Right forelimb (tissue), 1 donor: ENCODE data around the gene FNDC1.

Source experiments
- DNase-seq: peaks from one replicate; pipeline ENCODE4 v3.0.0-alpha.2; 2018

FNDC1 gene

DNA sequence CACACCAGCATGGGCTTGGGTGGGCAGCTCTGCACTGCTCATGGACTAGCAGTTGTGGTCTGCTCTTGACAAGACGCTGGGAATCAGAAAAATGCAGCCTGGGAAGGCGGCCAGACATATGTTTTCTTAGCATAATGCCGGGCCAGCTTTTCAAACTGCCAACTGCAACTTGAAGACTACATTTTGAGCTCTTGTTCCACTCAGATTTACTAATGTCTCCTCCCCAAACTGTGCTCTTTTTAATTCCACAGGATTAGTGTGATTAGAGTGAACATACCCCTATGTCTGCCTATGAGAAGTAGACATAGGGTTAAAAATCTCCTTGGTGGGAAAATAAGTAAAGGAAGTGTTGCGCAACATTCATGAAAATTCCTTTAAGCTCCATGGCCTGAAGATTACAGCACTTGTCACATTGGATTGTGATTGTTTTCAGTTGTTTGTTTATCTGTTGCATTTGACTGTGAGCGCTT lies 5.3 kb upstream of the FNDC1 start:
- peak; percentile 88 for DNase-seq

GRCh38 chr6:159168536-159169192 lies 536 bp upstream of the FNDC1 start:
- peak; percentile 75 for DNase-seq

- DNase-seq, result peak; percentile 83
Observed at GRCh38 chr6:159169557-159170332, 545 bp downstream of the FNDC1 start.

DNA sequence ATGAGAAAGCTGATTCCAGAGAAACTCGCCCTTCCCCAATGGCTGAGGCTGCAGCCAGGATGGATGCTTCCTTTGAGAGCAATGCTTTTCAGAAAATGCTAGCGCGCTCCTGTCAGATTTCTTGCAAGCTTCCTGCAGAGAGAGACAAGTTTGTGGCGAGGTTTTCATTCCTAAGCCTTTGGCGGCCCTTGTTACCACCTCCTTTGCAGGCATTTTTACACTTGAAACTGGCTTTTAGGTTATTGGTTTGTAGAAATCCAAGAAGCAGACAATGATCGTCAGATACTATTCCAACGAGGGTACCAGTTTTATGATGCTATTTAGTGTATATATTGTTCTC lies 1.1 kb downstream of the FNDC1 start:
- DNase-seq, result no peak

DNA sequence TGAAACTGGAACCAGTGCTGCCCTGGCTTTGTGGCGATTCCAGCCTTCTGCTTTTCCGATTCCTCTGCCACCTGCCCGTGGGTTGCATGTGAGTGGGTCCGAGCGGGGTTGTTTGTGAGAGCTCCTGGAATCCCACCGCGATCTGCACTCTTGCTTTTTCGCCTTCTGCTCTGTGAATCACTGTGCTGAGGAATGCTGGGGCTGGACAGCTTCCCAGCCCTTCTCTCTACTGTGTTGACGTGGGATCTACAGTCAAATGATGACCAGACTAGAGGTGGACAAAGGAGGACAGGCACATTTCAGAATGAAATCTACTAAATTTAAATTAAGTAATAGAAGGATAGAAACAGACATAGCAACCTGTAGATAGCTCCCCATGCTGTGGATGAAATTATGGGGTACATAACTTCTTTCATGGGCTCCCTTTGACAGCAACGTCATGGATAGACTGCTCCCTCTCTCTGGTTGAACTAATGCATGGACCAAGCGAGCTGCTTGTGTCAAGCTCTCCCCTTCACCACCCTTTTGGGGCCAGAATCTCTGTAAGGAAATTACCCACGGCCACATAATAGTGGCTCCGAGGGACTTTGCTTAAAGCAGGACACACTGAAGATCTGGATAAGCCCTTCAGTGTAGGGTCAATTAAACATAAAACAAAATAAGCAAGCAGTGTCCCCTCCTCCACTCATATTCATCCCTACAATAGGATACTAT lies 2.0 kb downstream of the FNDC1 start:
- DNase-seq, result peak; percentile 81

DNA sequence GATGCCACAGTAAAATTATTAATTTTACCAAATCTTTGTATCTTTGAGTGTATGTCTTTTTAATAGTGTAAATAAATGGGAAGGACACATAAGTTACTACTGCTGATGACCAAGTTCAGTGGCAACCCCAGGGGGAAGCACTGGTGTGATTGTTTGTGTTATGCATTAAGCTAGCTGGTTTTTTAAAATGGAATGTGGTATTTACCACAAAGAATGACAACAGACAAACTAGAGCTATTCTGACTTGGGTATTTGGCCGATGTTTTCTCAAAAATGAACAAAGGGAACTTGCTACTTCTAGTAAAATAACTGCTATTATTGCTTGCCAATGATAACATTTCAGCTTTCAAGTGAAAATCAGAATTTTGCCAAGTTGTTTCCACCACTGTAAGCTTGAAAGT lies 2.9 kb downstream of the FNDC1 start:
- DNase-seq, result no peak

GRCh38 chr6:159174263-159174969 lies 5.2 kb downstream of the FNDC1 start:
- peak; percentile 85 for DNase-seq

GRCh38 chr6:159176913-159177312 lies 7.7 kb downstream of the FNDC1 start:
- no peak for DNase-seq

GRCh38 chr6:159178847-159179246 lies 9.6 kb downstream of the FNDC1 start:
- no peak for DNase-seq

DNA sequence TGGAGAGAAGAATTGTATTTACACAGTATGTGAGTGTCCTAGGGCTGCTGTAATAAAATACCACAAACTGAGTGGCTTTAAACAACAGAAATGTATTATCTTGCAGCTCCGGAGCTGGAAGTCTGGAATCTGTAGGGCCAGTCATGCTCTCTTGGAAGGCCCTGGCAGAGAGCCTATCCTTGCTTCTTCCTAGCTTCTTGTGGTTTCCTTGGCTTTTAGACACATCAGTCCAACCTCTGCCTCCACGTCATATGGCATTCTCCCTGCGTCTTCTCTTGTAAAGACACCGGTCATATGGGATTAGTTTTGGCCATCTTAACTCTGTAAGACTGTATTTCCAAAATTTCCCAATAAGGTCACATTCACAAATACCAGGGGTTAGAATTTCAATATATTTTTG lies 10.8 kb downstream of the FNDC1 start:
- no peak for DNase-seq

- DNase-seq, result no peak
Observed at GRCh38 chr6:159181914-159182313, 12.7 kb downstream of the FNDC1 start.

- DNase-seq, result no peak
Observed at GRCh38 chr6:159184559-159184958, 15.4 kb downstream of the FNDC1 start.

- no peak for DNase-seq
Observed at GRCh38 chr6:159190460-159190859, 21.3 kb downstream of the FNDC1 start.

- no peak for DNase-seq
Observed at GRCh38 chr6:159193923-159194322, 24.7 kb downstream of the FNDC1 start.

DNA sequence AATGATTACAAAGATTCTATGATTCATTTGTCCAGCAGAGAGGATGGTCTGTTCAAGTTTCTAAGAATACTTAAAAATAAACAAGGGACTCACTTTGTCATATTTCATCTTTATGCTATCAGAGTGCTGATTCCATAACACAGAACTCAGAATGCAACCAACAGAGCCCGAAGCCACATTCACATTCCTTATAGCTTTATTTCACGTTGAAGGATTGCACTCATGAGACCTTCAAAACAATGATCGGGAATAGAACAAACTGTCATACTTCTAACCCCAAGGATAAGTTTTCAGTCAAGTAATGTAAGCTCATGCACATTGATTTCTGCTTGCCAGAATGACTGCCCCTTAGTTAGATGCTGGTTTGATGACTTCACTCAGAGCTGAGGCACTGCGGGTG lies 25.2 kb downstream of the FNDC1 start:
- DNase-seq, result no peak

- no peak for DNase-seq
Observed at GRCh38 chr6:159196430-159196975, 27.3 kb downstream of the FNDC1 start.

GRCh38 chr6:159197251-159197650 lies 28.1 kb downstream of the FNDC1 start:
- no peak for DNase-seq

DNA sequence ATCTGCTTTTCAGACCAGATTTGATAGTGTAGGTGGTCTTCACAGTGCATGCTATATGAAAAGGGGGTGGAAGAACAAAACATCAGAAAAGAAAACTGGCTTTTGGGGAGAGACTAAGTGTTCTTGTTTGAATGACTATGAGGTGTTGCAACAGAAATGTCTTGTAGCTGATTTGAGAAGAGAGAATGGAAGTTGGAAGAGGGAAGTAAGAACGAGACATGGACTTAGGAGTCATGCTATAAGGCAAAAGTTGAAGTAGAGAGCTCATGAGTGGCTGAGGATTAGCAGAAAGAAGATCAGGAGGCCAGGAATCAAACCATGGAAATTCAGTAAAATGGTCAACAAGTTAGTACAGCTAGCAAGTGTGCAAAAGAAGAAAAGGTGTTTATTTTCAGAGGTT lies 32.1 kb downstream of the FNDC1 start:
- DNase-seq, result no peak

- no peak for DNase-seq
Observed at GRCh38 chr6:159203304-159204005, 34.3 kb downstream of the FNDC1 start.

DNA sequence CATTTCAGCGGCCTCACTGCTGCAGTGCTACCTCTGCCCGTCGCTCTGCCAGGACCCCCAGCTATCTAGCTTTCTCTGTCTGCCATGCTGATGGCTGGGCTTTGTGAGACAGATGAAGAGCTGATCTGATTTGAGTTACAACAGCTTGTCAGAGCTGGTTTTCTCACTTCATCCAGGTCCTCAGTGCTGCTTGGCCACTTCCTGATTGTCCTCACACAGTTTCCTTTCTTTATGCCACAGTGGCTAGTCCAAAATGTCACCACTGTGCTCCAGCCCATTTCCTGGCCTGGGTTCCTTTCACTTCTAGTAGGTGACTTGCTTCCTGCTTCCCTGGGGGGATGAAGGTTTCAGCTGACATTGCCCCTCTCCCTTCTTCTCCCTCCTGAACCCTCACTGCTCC lies 35.4 kb downstream of the FNDC1 start:
- DNase-seq, result no peak

GRCh38 chr6:159212028-159212427 lies 42.8 kb downstream of the FNDC1 start:
- no peak for DNase-seq
